Measurements from ENCODE around the gene VAC14. TPM values are rescaled to one million over a fixed set of nuclear protein-coding genes. Genes with fewer than 3 reads are reported as not detected.
A peak's percentile ranks its signal among the peaks of the same experiment; 100 is the strongest.
"Not testable (repeated sequence)": the region's sequence is repeated elsewhere in the genome, so short reads cannot be mapped to it uniquely, and the experiment has no call there.

Gene VAC14
- total RNA-seq, 1 donor from 2014 or later = 74.0 TPM

GRCh38 chr16:70682239-70683145 is 118.5 kb downstream of the VAC14 start:
- no peak for DNase-seq (ENCODE audit: low read depth)

DNA sequence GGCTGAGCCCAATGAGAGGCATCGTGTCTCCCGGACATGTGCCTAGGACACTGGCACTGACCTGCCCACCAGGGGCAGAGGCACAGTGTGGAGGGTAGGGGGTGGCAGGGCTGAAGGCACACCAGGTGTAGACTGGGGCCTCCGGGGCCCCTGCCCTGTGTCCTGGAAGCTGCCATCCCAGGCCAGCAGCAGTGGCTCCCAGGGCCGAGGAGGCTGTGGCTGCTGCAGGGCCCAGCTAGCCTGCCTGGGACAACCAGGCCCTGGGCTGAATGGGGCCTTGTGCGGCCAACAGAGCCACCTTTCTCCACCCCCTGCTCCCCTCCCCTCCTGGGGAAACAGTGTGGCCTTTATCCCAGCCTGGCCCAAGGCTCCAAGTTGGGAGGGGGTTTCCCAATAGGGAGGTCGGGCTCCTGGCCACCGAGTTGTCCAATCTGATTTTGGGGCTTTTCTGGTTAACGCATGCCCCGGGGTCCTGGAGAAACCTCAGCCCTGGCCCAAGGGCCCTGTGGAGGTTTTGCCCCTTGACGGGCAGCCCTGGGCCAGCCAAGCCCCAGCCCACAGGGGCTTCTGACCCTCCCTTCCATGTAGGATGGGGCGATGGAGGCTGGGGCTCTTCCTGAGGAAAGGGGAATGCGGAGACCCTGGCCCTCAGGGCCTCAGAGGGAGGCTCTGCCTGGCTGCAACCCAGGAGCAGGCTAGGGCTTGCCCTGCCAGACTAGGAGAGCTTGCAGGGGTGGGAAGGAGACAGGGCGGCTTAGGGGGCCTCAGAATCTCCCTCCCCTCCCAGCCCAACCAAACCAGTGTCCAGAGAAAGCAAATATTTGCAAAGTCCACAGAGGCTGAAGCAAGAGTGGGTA is 119.3 kb downstream of the VAC14 start:
- DNase-seq (ENCODE audit: low read depth) = no peak

DNA sequence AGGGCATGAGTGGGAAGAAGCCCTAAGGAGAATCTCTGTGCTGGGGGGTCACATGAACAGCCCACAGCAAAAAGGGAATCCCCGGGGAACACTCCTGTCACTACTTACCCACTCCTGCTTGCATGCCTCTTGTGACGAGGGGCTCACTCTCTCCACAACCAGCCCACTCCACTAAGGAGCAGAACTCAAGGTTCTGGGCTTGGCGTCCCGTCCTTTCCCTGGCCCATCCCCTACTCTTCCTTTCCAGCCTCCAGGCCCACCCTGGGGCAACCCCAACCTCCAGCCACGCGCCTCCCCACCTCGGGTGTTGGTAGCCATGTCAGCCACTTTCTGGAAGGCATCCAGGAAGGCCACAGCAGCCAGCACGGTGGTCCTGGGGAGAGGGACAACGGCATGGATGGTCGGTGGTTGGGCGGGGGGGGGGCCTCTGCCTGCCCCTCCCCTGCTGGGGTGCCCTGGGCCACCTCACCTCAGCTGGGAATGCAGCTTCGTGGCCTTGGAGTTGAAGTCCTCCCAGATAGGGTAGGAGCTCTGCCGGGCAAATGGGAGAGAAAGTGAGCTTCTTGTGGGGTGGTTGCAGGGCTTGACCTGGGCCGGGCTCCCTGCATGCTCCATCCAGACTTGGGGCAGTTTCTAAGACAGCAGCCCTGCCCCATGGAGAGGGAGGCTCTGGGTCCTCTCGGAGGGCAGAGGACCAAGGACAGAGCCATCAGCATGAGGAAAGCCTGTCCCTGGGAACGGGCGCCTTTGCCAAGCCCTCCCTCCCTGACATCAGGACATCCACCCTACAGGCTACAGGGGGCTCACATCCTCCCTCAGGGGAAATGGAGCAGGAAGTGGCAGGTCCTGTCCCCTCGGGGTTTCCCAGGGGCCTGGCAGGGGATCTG is 120.2 kb downstream of the VAC14 start:
- DNase-seq (ENCODE audit: low read depth) = no peak

DNA sequence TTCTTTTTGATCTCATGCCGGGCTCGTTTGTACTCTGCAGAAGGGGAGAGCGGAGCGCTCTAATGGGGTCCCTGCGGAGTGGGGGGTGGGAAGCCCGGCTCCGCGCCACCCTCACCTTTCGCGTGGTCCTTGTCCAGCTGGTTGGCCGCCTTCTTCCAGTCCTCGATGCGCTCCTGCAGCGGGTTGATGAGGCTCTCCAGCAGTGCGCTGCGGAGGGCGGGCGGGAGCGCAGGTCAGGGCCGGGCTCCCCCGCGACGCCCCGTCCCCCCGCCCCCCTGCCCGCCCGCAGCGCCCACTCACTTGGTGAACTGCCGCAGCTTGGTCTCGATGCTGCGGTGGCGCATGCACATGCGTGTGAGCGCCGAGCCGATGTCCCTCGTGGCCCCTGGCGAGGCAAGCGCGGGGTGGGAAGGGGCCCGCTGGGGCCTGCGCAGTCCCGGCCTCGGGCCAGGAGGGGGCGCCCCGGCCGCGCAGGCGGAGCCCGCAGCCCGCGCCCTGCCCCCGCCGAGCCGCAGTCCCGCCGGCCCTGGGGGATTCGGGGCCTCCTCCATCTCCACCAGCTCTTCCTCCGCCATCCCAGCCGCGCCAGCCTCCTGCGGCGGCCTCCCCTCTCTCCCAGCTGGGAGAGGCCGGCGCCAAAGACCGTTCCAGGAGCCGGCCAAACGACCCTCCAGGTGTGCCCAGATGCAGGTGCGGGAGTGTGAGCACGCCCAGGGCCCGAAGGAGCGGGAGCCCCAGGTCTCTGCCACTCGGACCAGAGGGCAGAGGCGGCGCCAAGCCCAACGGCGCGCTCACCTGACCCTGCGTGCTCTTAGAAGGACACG is 121.1 kb downstream of the VAC14 start:
- DNase-seq (ENCODE audit: low read depth) = no peak

GRCh38 chr16:70678898-70679670 is 121.9 kb downstream of the VAC14 start:
- DNase-seq (ENCODE audit: low read depth) = no peak

- DNase-seq (ENCODE audit: low read depth) = no peak
Measured at GRCh38 chr16:70678121-70678897, 122.6 kb downstream of the VAC14 start.

- DNase-seq (ENCODE audit: low read depth) = no peak
Measured at GRCh38 chr16:70677499-70678120, 123.3 kb downstream of the VAC14 start.

GRCh38 chr16:70676675-70677498 is 124.1 kb downstream of the VAC14 start:
- no peak for DNase-seq (ENCODE audit: low read depth)

GRCh38 chr16:70675851-70676513 is 125.0 kb downstream of the VAC14 start:
- no peak for DNase-seq (ENCODE audit: low read depth)

- DNase-seq (ENCODE audit: low read depth) = peak; percentile 43
Measured at GRCh38 chr16:70674221-70675014, 126.5 kb downstream of the VAC14 start.

GRCh38 chr16:70670938-70671337 is 130.0 kb downstream of the VAC14 start:
- DNase-seq (ENCODE audit: low read depth) = not testable (repeated sequence)

- DNase-seq (ENCODE audit: low read depth) = no peak
Measured at GRCh38 chr16:70670175-70670574, 130.8 kb downstream of the VAC14 start.

GRCh38 chr16:70665806-70666735 is 134.9 kb downstream of the VAC14 start:
- no peak for DNase-seq (ENCODE audit: low read depth)

- no peak for DNase-seq (ENCODE audit: low read depth)
Measured at GRCh38 chr16:70665113-70665694, 135.8 kb downstream of the VAC14 start.

All from myocyte (in vitro differentiated cells).